SHP77 treated with DMSO at 0.1 percent for 48 hours (cell line): Measurements from ENCODE around the gene ZCCHC9.

Experiments used
- DNase-seq: peaks from one replicate; lab custom pipeline; 2025; lab: John Stamatoyannopoulos, UW

The ZCCHC9 gene

DNA sequence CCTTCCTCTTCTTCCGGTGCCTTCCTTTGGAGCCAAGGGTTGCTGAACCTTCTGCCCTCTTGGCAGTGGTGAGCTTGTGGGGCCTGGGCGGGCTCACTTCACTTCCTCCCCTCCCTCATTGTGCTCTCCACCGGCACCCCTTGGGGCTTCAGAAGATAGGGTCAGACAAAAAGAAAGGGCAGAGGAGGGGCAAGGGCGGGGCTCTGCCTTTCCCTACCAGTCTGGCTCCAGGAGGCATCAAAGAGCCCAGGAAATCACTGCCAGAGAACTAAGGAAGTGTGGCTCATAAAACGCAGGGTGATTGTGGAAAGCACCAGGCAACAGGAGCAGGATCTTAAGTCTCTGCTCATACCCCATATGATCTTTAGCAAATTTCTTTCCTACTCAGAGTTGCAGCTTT, 57.7 kb downstream of the ZCCHC9 start:
- no peak for DNase-seq

DNA sequence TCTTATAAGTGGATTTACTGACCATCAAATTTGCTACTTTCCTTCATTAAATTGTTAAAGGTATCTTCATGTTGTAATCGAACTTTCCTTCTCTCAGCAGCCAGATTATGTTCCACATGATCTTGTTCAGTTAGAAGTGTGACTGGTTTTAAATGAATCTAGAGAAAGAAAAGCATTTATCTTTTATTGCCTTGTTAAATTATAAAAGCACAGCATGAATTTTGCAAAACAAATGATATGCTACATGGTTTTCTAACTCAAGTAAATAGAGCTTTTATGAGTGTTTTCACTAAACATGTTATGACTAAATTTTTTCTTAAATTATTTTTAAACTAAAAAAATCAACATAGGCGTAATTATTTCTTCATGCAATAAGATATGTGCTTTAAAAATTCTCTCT, 58.5 kb downstream of the ZCCHC9 start:
- DNase-seq: no peak

DNA sequence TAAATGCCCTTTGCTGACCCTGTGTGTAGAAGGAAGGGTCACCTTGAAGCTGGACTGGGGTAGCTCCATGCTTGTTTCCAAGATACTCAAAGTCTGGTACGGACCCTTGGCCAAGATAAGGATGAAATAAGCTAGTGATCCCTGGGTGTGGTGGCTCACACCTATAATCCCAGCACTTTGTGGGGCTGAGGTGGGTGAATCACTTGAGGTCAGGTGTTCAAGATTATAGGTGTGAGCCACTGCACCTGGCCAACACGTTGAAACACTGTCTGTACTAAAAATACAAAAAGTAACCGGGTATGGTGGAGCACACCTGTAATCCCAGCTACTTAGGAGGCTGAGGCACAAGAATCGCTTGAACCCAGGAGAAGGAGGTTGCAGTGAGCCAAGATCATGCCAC, 59.3 kb downstream of the ZCCHC9 start:
- no peak for DNase-seq

DNA sequence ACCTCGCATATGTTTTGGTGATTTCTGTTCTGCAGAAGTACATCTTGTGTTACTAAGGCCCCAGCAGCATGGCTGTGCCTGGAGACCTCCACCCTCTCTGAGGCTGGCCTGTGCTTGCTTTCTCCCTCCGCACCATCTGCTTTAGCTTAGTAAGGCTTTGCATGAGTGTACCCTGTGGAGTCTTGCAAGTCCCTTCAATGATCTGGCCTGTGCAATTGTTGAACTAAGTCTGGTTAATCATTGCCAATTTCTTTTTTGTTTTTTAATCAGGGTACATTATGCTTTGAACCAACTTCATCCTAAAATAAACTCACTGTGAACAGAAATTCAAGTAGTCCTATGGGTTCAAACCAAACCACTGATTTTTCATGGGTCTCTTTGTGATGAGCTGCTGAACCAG, 60.2 kb downstream of the ZCCHC9 start:
- no peak for DNase-seq
